DOHH2 (cell line): ENCODE data around the gene TASP1.

Experiments
- H3F3A ChIP-seq: fragments of 200-600 bp; sonication (generic), shearing (Covaris generic); 2 replicates; pipeline ENCODE4 v1.6.0; 2016; ENCODE audit warnings: antibody characterized with exemption, mild to moderate bottlenecking; ENCODE audit not compliant: control insufficient read depth, insufficient read depth
- H3K27ac ChIP-seq: fragments of 200-600 bp; sonication (generic); 2 replicates; pipeline ENCODE4 v1.5.1; 2014; ENCODE audit warnings: low read depth, mild to moderate bottlenecking, low read length, moderate library complexity
- H3K27me3 ChIP-seq: fragments of 200-600 bp; sonication (generic); 2 replicates; pipeline ENCODE4 v1.6.1; 2014; ENCODE audit warnings: mild to moderate bottlenecking, low read length, mixed read lengths; ENCODE audit not compliant: control insufficient read depth
- H3K36me3 ChIP-seq: fragments of 200-600 bp; sonication (generic); 2 replicates; pipeline ENCODE4 v1.6.1; 2014; ENCODE audit warnings: mild to moderate bottlenecking, low read length, moderate library complexity, mixed read lengths; ENCODE audit not compliant: control insufficient read depth
- H3K4me1 ChIP-seq: fragments of 200-600 bp; sonication (generic); 2 replicates; pipeline ENCODE4 v1.6.1; 2014; ENCODE audit warnings: mild to moderate bottlenecking, low read length, mixed read lengths; ENCODE audit not compliant: control insufficient read depth
- H3K4me2 ChIP-seq: fragments of 200-600 bp; sonication (generic); 2 replicates; pipeline ENCODE4 v1.6.0; 2014; ENCODE audit warnings: mild to moderate bottlenecking, low read length, moderate library complexity
- H3K4me3 ChIP-seq: fragments of 200-600 bp; sonication (generic); 2 replicates; pipeline ENCODE4 v1.5.1; 2014; ENCODE audit warnings: mild to moderate bottlenecking, low read length, mixed read lengths
- H3K79me2 ChIP-seq: fragments of 200-600 bp; sonication (generic); 2 replicates; pipeline ENCODE4 v1.6.1; 2014; ENCODE audit warnings: mild to moderate bottlenecking, low read length, mixed read lengths; ENCODE audit not compliant: control insufficient read depth
- H3K9me2 ChIP-seq: fragments of 200-600 bp; sonication (generic); replicated peaks from 2 replicates; pipeline ENCODE4 v1.6.1; 2014; ENCODE audit warnings: mild to moderate bottlenecking, low read length, mixed read lengths; ENCODE audit not compliant: control insufficient read depth
- H3K9me3 ChIP-seq: fragments of 200-600 bp; sonication (generic); 2 replicates; pipeline ENCODE4 v1.6.1; 2014; ENCODE audit warnings: antibody characterized with exemption, low read length, mixed read lengths; ENCODE audit not compliant: control insufficient read depth, insufficient read depth
- H4K20me1 ChIP-seq: fragments of 200-600 bp; sonication (generic); 2 replicates; pipeline ENCODE4 v1.6.0; 2014; ENCODE audit warnings: low read depth, mild to moderate bottlenecking, antibody characterized with exemption, low read length, moderate library complexity; ENCODE audit not compliant: control insufficient read depth, insufficient read depth
- EZH2phosphoT487 ChIP-seq: fragments of 200-600 bp; sonication (generic); IDR thresholded peaks from 2 replicates; pipeline ENCODE4 v1.6.1; 2017; ENCODE audit warnings: borderline replicate concordance, mild to moderate bottlenecking, antibody characterized with exemption, low read length, moderate library complexity, mixed read lengths
- TF ChIP-seq, protein P1 (sequence below): fragments of 200-600 bp; sonication (generic); IDR thresholded peaks from one replicate; pipeline ENCODE4 v1.5.1; 2014; ENCODE audit warnings: antibody characterized with exemption, mild to moderate bottlenecking, low read depth, low read length; ENCODE audit not compliant: poor library complexity, severe bottlenecking

The TASP1 gene

DNA sequence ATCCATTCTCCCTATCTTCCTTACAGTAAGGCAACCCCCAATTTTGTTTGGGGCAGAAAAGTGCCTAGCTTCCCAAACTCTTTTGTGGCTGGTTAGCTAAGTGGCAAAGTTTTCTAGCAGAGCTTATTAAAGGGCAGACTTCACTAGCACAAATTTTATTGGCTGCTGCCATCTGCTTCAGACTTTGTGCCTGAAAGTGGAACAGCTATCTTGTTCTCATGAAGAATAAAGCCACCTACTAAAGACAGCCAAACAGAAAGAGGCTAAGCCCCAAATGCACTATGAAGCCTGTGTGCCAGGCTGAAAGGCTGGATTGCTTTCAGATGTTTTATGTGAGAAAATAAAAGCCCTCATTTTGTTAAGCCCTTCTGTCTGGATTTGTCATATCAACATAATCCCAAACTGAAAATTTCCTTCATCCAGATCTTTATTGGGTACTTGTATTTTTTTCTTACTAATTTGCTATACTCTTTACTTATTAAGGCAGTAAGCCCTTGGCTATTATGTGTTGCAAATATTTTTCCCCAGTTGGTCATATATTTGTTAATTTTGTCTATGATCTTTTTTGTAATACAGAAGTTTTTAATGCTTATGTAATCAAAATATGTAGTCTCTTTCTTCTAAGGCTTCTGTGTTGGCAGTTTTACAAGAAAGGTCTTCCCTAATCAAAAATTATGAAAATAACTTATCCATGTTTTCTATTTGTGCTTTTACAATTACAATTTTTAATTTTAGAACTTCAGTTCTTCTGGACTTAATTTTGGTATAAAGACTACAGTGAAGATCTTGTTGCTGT, 191.1 kb downstream of the TASP1 start:
- H3K27me3 ChIP-seq, result no peaks in the 10 kb centered on the region
- no peak for TF ChIP-seq EZH2phosphoT487
- H3K27ac ChIP-seq, result no peak overlapping the region
- no peaks in the 10 kb centered on the region for H3K9me3 ChIP-seq
- no peaks in the 10 kb centered on the region for H3K36me3 ChIP-seq
- no peak overlapping the region for H3K4me2 ChIP-seq
- no peaks in the 10 kb centered on the region for H3K4me1 ChIP-seq
- no peaks in the 10 kb centered on the region for H3F3A ChIP-seq
- H3K79me2 ChIP-seq, result no peaks in the 10 kb centered on the region
- no peaks in the 10 kb centered on the region for H4K20me1 ChIP-seq
- no peaks in the 10 kb centered on the region for H3K9me2 ChIP-seq
- H3K4me3 ChIP-seq, result no peak overlapping the region

DNA sequence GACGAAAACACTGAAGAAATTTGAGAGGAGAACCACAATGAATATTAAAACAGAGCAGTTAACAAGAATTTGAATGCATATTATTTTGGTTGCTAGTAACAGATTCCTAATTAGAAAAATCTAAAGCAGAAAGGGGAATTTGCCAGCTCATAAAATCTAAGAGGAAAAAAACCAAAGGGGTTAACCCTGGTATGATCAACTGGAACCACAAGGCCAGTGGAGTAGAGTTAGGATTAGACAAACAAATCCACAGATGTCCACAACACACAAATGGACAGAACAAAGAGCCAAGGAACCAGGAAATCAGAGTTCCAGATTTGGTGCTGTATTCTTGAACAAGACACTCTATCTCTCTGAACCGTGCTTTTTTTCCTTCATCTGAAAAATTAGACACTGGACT, 195.0 kb downstream of the TASP1 start:
- H3K9me3 ChIP-seq, result no peaks in the 10 kb centered on the region
- H3K9me2 ChIP-seq, result no peaks in the 10 kb centered on the region
- H3K27ac ChIP-seq, result no peak overlapping the region
- H3K4me2 ChIP-seq, result no peak overlapping the region
- no peaks in the 10 kb centered on the region for H3K4me1 ChIP-seq
- no peaks in the 10 kb centered on the region for H3K36me3 ChIP-seq
- no peaks in the 10 kb centered on the region for H3K27me3 ChIP-seq
- no peaks in the 10 kb centered on the region for H3F3A ChIP-seq
- no peaks in the 10 kb centered on the region for H4K20me1 ChIP-seq
- no peaks in the 10 kb centered on the region for H3K79me2 ChIP-seq
- H3K4me3 ChIP-seq, result no peak overlapping the region
- TF ChIP-seq, protein P1, sequence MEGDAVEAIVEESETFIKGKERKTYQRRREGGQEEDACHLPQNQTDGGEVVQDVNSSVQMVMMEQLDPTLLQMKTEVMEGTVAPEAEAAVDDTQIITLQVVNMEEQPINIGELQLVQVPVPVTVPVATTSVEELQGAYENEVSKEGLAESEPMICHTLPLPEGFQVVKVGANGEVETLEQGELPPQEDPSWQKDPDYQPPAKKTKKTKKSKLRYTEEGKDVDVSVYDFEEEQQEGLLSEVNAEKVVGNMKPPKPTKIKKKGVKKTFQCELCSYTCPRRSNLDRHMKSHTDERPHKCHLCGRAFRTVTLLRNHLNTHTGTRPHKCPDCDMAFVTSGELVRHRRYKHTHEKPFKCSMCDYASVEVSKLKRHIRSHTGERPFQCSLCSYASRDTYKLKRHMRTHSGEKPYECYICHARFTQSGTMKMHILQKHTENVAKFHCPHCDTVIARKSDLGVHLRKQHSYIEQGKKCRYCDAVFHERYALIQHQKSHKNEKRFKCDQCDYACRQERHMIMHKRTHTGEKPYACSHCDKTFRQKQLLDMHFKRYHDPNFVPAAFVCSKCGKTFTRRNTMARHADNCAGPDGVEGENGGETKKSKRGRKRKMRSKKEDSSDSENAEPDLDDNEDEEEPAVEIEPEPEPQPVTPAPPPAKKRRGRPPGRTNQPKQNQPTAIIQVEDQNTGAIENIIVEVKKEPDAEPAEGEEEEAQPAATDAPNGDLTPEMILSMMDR, result no peak
- TF ChIP-seq EZH2phosphoT487, result no peak

DNA sequence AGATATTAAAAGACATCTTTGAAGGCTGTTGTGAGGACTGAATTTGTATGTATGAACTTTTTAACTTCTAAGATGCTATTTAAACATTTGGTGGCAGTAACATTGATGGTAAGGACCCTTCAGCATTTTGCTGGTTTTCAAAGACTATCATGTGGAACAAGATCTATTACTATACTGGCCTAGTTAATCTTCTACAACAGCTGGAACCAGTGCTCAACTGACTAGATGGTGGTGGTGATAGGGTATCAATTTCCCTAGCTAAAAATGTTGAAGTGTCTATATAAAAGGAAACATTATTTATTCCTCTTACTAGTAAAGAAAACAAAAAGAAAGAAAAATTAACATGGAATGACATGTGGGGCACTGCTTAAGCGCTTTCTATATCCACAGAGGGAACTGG, 195.7 kb downstream of the TASP1 start:
- Histone ChIP-seq H3K9me2 (no peaks in the 10 kb centered on the region), H3K4me2 (no peak overlapping the region), H3K27ac (no peak overlapping the region), H3K79me2 (no peaks in the 10 kb centered on the region), H3K4me1 (no peaks in the 10 kb centered on the region), H3K9me3 (no peaks in the 10 kb centered on the region), H3K27me3 (no peaks in the 10 kb centered on the region), H3K36me3 (no peaks in the 10 kb centered on the region), H4K20me1 (no peaks in the 10 kb centered on the region), H3K4me3 (no peak overlapping the region), H3F3A (no peaks in the 10 kb centered on the region)
- TF ChIP-seq, protein P1, result no peak

DNA sequence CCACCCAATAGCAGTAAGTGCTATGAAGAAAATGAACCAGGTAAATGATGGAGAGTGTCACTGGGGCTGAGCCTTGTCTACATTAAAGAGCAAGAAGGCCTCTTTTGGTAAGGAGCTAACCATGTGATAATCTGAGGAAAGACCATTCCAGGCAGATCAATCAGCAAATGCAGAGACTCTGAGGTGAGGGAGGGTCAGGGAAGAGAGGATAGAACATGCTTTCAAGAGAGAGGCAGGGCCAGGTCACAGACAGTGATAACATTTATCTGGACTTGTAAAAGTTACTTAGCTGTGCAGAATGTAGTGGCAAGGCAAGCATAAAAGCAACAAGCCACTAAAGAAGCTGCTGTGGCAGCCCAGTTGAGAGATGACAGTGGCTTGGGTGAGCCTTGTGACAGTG, 197.3 kb downstream of the TASP1 start:
- no peaks in the 10 kb centered on the region for H3K9me2 ChIP-seq
- TF ChIP-seq, protein P1, result no peak
- TF ChIP-seq EZH2phosphoT487, result no peak

More for the DNA sequence above, 197.3 kb downstream of the TASP1 start:
- Histone ChIP-seq H3K79me2 (no peaks in the 10 kb centered on the region), H3K4me1 (no peaks in the 10 kb centered on the region), H3K27ac (no peak overlapping the region), H3K4me3 (no peak overlapping the region), H3K9me3 (no peaks in the 10 kb centered on the region), H3F3A (no peaks in the 10 kb centered on the region), H3K27me3 (no peaks in the 10 kb centered on the region), H3K36me3 (no peaks in the 10 kb centered on the region), H4K20me1 (no peaks in the 10 kb centered on the region), H3K4me2 (no peak overlapping the region)
